B cell (primary cell): ENCODE data around the gene CTR9. TPM values are rescaled to one million over a fixed set of nuclear protein-coding genes. Genes with fewer than 3 reads are reported as not detected.

ENCODE experiments used
- ATAC-seq: fragments of 200-7000 bp; cut with Tn5 transposase; one replicate; pipeline ENCODE4 v1.10.0; 2021; ENCODE audit warnings: low read depth, mild to moderate bottlenecking, moderate number of reproducible peaks, moderate library complexity
- CTCF ChIA-PET: fragments of 350-600 bp; sonication (Branson Sonifier 250); formaldehyde crosslinking; loops from one replicate; lab custom pipeline; 2021; ENCODE audit warnings: antibody characterized with exemption, inconsistent platforms; lab: Charles Lee
- POLR2A ChIA-PET: fragments of 350-600 bp; sonication (Branson Sonifier 250); formaldehyde crosslinking; loops from one replicate; lab custom pipeline; 2021; ENCODE audit warnings: antibody characterized with exemption; lab: Charles Lee
- DNase-seq: peaks from one replicate; pipeline ENCODE4 v3.0.0; 2013
- H2AFZ ChIP-seq: 2 replicates; pipeline ENCODE4 v1.6.1; 2012; ENCODE audit warnings: mild to moderate bottlenecking, low read depth, low read length; ENCODE audit not compliant: insufficient read depth, poor library complexity, severe bottlenecking
- H3K27ac ChIP-seq, 2 donors: 1 replicate in 1 of 2; 2 replicates in 1 of 2; pipeline ENCODE4 v1.5.1; 2012 to 2013; ENCODE audit warnings: low read length in 2 of 2, mild to moderate bottlenecking in 2 of 2, moderate library complexity in 1 of 2
- H3K27me3 ChIP-seq, 4 experiments: fragments of 200-600 bp in 1 of 4; sonication (generic) in 1 of 4; replicated peaks in 1 of 4; 1 replicate in 2 of 4; 2 replicates in 2 of 4; pipeline versions ENCODE4 v1.6.1 to v1.7.0; 2013 to 2016; ENCODE audit warnings: low read length in 3 of 4, mild to moderate bottlenecking in 2 of 4, mixed read lengths in 1 of 4, moderate library complexity in 1 of 4; ENCODE audit not compliant: insufficient read depth in 4 of 4, control insufficient read depth in 3 of 4; ENCODE audit errors: control extremely low read depth in 1 of 4
- H3K36me3 ChIP-seq, 2 experiments: replicated peaks in 1 of 2; 1 replicate in 1 of 2; 2 replicates in 1 of 2; pipeline versions ENCODE4 v1.6.1 to v1.7.1; 2013; ENCODE audit warnings: low read length in 1 of 2; ENCODE audit not compliant: insufficient read depth in 2 of 2, control insufficient read depth in 1 of 2; ENCODE audit errors: control extremely low read depth in 1 of 2, extremely low read depth in 1 of 2
- H3K4me1 ChIP-seq, 2 donors: fragments of 200-600 bp in 1 of 2; sonication (generic) in 1 of 2; 1 replicate in 1 of 2; 2 replicates in 1 of 2; pipeline versions ENCODE4 v1.5.1 to v1.6.1; 2013 to 2017; ENCODE audit warnings: low read length in 2 of 2; ENCODE audit not compliant: control insufficient read depth in 2 of 2, insufficient read depth in 2 of 2
- H3K4me2 ChIP-seq: replicated peaks from 2 replicates; pipeline ENCODE3; 2012; ENCODE audit warnings: mild to moderate bottlenecking, low read depth, low read length; ENCODE audit not compliant: poor library complexity, severe bottlenecking
- H3K4me3 ChIP-seq, 5 experiments: fragments of 200-600 bp in 1 of 5; sonication (generic) in 1 of 5; 1 replicate in 3 of 5; 2 replicates in 2 of 5; pipeline versions ENCODE4 v1.5.1 to v1.7.0; 2011 to 2016; ENCODE audit warnings: low read length in 4 of 5, mild to moderate bottlenecking in 4 of 5, low read depth in 2 of 5, control low read depth in 1 of 5, moderate library complexity in 1 of 5; ENCODE audit not compliant: insufficient read depth in 1 of 5; ENCODE audit errors: control extremely low read depth in 1 of 5, extremely low read depth in 1 of 5
- H3K79me2 ChIP-seq: fragments of 200-600 bp; sonication (generic); one replicate; pipeline ENCODE4 v1.6.0; 2016; ENCODE audit warnings: low read length; ENCODE audit not compliant: control insufficient read depth, insufficient read depth
- H3K9ac ChIP-seq: fragments of 200-600 bp; sonication (generic); 2 replicates; pipeline ENCODE4 v1.6.1; 2017; ENCODE audit warnings: mild to moderate bottlenecking, low read length, moderate library complexity
- H3K9me3 ChIP-seq, 3 donors: one replicate each; pipeline versions ENCODE4 v1.6.1 to v1.7.1; 2013; ENCODE audit warnings: low read length in 2 of 3; ENCODE audit not compliant: control insufficient read depth in 2 of 3, insufficient read depth in 1 of 3; ENCODE audit errors: control extremely low read depth in 1 of 3
- H4K20me1 ChIP-seq: 2 replicates; pipeline ENCODE4 v1.6.0; 2012; ENCODE audit warnings: mild to moderate bottlenecking, low read length; ENCODE audit not compliant: insufficient read depth, control insufficient read depth, poor library complexity, severe bottlenecking
- H3K27ac Mint-ChIP-seq: one replicate; pipeline ENCODE4 v1.8.0; 2021; ENCODE audit warnings: mixed read lengths
- H3K27me3 Mint-ChIP-seq: one replicate; pipeline ENCODE4 v1.8.0; 2021; ENCODE audit warnings: mixed read lengths
- H3K4me1 Mint-ChIP-seq: one replicate; pipeline ENCODE4 v1.8.0; 2021; ENCODE audit warnings: mixed read lengths
- H3K4me3 Mint-ChIP-seq: one replicate; pipeline ENCODE4 v1.8.0; 2021; ENCODE audit warnings: mixed read lengths
- H3K9me3 Mint-ChIP-seq: one replicate; pipeline ENCODE4 v1.8.0; 2022; ENCODE audit warnings: mixed read lengths; ENCODE audit not compliant: insufficient read depth
- EZH2 ChIP-seq: IDR thresholded peaks from 2 replicates; pipeline ENCODE4 v1.6.1; 2012; ENCODE audit warnings: borderline replicate concordance, low read depth, mild to moderate bottlenecking, moderate library complexity, low read length; ENCODE audit not compliant: insufficient read depth, poor library complexity, severe bottlenecking
- WGBS: methylation state at CpG from one replicate; pipeline ENCODE4 v1.1.5; 2013; ENCODE audit warnings: missing lambda C conversion rate; ENCODE audit not compliant: insufficient coverage; 5-methylcytosine and 5-hydroxymethylcytosine counted together
- intact Hi-C: fragments of 100-400 bp; cut with micrococcal nuclease; formaldehyde crosslinking; loops from one replicate; pipeline ENCODE4 v1.10.0; 2022
- polyA plus RNA-seq: library from polyadenylated mRNA; depleted of rRNA; stranded (reverse); fragments of >200 nt; gene quantifications from 2 replicates; pipeline ENCODE4 v1.2.3, GENCODE V29; 2012
- total RNA-seq, 2 donors: library from RNA; stranded (reverse); fragments of 120-200 nt in 1 of 2; gene quantifications; 1 replicate in 1 of 2; 2 replicates in 1 of 2; pipeline versions ENCODE4 v1.2.3 to v1.2.4, GENCODE V29; 2013 to 2022
- TF ChIP-seq, protein P1 (sequence below): fragments of 200-600 bp; IDR thresholded peaks from one replicate; pipeline ENCODE4 v1.8.0; 2022; ENCODE audit warnings: antibody characterized with exemption, mild to moderate bottlenecking

The CTR9 gene
- total and polyA plus RNA-seq, 2 donors (not counting 1 experiment from before 2014, with no cell fraction given), result 9.0 to 46.7 TPM

DNA sequence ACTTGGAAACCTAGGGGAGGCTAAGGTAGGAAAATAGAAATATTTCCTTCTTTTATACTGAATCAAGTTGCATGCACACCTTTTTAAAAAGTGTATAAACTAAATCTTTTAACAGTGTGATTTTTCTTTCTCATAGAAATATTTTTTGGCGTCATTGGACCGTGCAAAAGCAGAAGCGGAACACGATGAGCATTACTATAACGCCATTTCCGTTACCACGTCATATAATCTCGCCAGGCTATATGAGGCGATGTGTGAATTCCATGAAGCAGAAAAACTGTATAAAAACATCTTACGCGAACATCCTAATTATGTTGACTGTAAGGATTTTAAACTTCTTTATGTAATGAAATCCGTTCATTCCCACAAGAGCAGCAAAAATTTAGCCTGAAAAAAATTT, 13.4 kb downstream of the CTR9 start:
- no peaks in the 10 kb centered on the region for H4K20me1 ChIP-seq
- intact Hi-C loops, result no loop called here
- H3K9ac ChIP-seq, result no peak overlapping the region
- H3K79me2 ChIP-seq, result peaks cover 11% of the 10 kb centered on the region
- Mint-ChIP-seq H3K9me3 (no peaks in the 10 kb centered on the region), H3K4me1 (peaks cover 25% of the 10 kb centered on the region), H3K27ac (peak overlapping the region; percentile 70), H3K27me3 (no peaks in the 10 kb centered on the region), H3K4me3 (no peak overlapping the region)
- H3K4me3 ChIP-seq, result no peak overlapping the region
- TF ChIP-seq, protein P1, sequence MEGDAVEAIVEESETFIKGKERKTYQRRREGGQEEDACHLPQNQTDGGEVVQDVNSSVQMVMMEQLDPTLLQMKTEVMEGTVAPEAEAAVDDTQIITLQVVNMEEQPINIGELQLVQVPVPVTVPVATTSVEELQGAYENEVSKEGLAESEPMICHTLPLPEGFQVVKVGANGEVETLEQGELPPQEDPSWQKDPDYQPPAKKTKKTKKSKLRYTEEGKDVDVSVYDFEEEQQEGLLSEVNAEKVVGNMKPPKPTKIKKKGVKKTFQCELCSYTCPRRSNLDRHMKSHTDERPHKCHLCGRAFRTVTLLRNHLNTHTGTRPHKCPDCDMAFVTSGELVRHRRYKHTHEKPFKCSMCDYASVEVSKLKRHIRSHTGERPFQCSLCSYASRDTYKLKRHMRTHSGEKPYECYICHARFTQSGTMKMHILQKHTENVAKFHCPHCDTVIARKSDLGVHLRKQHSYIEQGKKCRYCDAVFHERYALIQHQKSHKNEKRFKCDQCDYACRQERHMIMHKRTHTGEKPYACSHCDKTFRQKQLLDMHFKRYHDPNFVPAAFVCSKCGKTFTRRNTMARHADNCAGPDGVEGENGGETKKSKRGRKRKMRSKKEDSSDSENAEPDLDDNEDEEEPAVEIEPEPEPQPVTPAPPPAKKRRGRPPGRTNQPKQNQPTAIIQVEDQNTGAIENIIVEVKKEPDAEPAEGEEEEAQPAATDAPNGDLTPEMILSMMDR, result no peak
- no peak for TF ChIP-seq EZH2
- H3K27ac ChIP-seq, result peak overlapping the region in 1 of 2 donors; percentile 47
- H3K9me3 ChIP-seq, result no peaks in the 10 kb centered on the region
- ATAC-seq, result peak; percentile 39
- ChIA-PET CTCF (interaction anchor here (1.2 kb wide), 1 partner anchor 44 kb away, joined by 3 read pairs; the partner anchor contains the start of gene EIF4G2), POLR2A (no interaction called here)
- WGBS, result no CpG with 5 or more reads among the region's 12 CpGs
- peaks cover 23 to 72% of the 10 kb centered on the region in 2 experiments for H3K36me3 ChIP-seq
- peak; percentile 45 for DNase-seq
- peaks cover 9 to 12% of the 10 kb centered on the region in 2 donors for H3K4me1 ChIP-seq
- no peak overlapping the region for H2AFZ ChIP-seq
- no peaks in the 10 kb centered on the region for H3K27me3 ChIP-seq
- H3K4me2 ChIP-seq, result no peak overlapping the region

DNA sequence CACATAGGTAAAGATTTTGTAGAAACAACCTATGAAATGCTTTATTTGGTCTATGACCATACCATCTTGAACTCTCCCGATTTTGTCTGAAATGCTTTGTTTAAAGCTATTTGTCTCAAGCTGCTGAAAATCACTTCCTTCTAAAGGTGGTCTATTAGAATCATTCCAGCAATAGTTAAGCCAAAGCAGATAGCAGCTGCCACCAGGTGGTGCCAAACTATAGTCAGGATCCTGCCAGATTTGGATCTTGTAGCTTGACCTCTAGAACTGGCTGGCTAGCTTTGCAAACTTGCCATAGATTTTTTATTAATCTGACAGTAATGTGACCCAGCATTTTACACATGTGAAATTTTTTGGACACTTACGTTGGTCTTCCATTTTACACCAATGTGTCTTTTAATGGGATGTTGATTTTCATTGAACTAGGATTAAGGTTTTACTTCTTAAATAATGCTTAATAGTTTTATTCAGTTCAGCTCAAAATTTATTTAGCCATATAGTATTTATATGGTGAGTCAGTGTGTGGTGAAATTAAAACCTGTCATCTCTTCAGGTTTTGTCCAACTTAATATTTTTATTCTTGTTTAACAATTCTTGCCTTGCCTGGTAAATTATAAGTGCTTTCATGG, 19.7 kb downstream of the CTR9 start:
- Histone ChIP-seq H3K4me2 (no peak overlapping the region), H3K27ac (no peak overlapping the region), H3K4me1 (no peaks in the 10 kb centered on the region), H3K36me3 (peaks cover 23 to 77% of the 10 kb centered on the region in 2 experiments), H3K27me3 (no peaks in the 10 kb centered on the region), H3K9me3 (no peaks in the 10 kb centered on the region), H3K79me2 (no peaks in the 10 kb centered on the region), H4K20me1 (no peaks in the 10 kb centered on the region), H3K4me3 (no peak overlapping the region), H2AFZ (no peak overlapping the region), H3K9ac (no peak overlapping the region)
- POLR2A ChIA-PET, result interaction anchor here (0.6 kb wide), 1 partner anchor 64 kb away, joined by 3 read pairs; no protein-coding TSS in a partner anchor
- H3K4me1 Mint-ChIP-seq, result no peaks in the 10 kb centered on the region
- no peaks in the 10 kb centered on the region for H3K27me3 Mint-ChIP-seq
- H3K27ac Mint-ChIP-seq, result no peak overlapping the region
- ATAC-seq, result no peak
- CTCF ChIA-PET, result interaction anchor here (0.6 to 3.1 kb wide), 23 partner anchors 9 to 1017 kb away, joined by 3 to 19 read pairs (median 4); partner anchors contain the start of gene CTR9
- peak; percentile 39 for DNase-seq
- no peaks in the 10 kb centered on the region for H3K9me3 Mint-ChIP-seq
- TF ChIP-seq, protein P1, result peak; percentile 66
- TF ChIP-seq EZH2, result no peak
- no CpG with 5 or more reads among the region's 2 CpGs for WGBS
- H3K4me3 Mint-ChIP-seq, result no peak overlapping the region
- intact Hi-C loops, result loop anchor here (5.0 kb wide), 1 partner anchor 1017 kb away; no protein-coding TSS in a partner anchor
